Parathyroid adenoma (tissue), 2 donors: ENCODE measurements around the gene MAP2K5.

Experiments used
- H2AFZ ChIP-seq: fragments of 300-600 bp; sonication (generic); one replicate; pipeline ENCODE4 v1.7.0; 2017; ENCODE audit warnings: antibody characterized with exemption, mild to moderate bottlenecking
- H3K27ac ChIP-seq: fragments of 300-600 bp; sonication (generic); one replicate; pipeline ENCODE4 v1.7.0; 2017
- H3K27me3 ChIP-seq: fragments of 300-600 bp; sonication (generic); one replicate; pipeline ENCODE4 v1.7.0; 2017; ENCODE audit warnings: low read length; ENCODE audit not compliant: control insufficient read depth, insufficient read depth
- H3K36me3 ChIP-seq: fragments of 300-600 bp; sonication (generic); one replicate; pipeline ENCODE4 v1.7.0; 2017; ENCODE audit warnings: low read length; ENCODE audit not compliant: control insufficient read depth, insufficient read depth
- H3K4me1 ChIP-seq: fragments of 300-600 bp; sonication (generic); one replicate; pipeline ENCODE4 v1.7.0; 2017; ENCODE audit warnings: control low read depth
- H3K4me2 ChIP-seq: fragments of 300-600 bp; sonication (generic); one replicate; pipeline ENCODE4 v1.7.0; 2017; ENCODE audit warnings: low read length
- H3K4me3 ChIP-seq: fragments of 300-600 bp; sonication (generic); one replicate; pipeline ENCODE4 v1.7.0; 2017; ENCODE audit warnings: low read depth, low read length
- H3K79me2 ChIP-seq: fragments of 300-600 bp; sonication (generic); one replicate; pipeline ENCODE4 v1.7.0; 2017; ENCODE audit warnings: control low read depth
- H3K9ac ChIP-seq: fragments of 300-600 bp; sonication (generic); one replicate; pipeline ENCODE4 v1.7.0; 2017; ENCODE audit warnings: mild to moderate bottlenecking
- H3K9me3 ChIP-seq: fragments of 300-600 bp; sonication (generic); one replicate; pipeline ENCODE4 v1.7.0; 2017; ENCODE audit warnings: low read length; ENCODE audit not compliant: control insufficient read depth
- CTCF ChIP-seq: fragments of 300-600 bp; sonication (generic); IDR thresholded peaks from one replicate; pipeline ENCODE4 v1.7.0; 2017; ENCODE audit warnings: antibody characterized with exemption, mild to moderate bottlenecking
- donor health status: primary hyperparathyroidism.

The MAP2K5 gene

GRCh38 chr15:67774626-67775025 is 232.1 kb downstream of the MAP2K5 start:
- no peaks in the 10 kb centered on the region for H3K36me3 ChIP-seq
- no peak overlapping the region for H3K27ac ChIP-seq
- no peaks in the 10 kb centered on the region for H3K9me3 ChIP-seq
- no peak overlapping the region for H3K4me2 ChIP-seq
- H2AFZ ChIP-seq: no peak overlapping the region
- no peak for TF ChIP-seq CTCF
- no peaks in the 10 kb centered on the region for H3K4me1 ChIP-seq
- H3K79me2 ChIP-seq: no peaks in the 10 kb centered on the region
- H3K9ac ChIP-seq: no peak overlapping the region
- H3K27me3 ChIP-seq: no peaks in the 10 kb centered on the region
- no peak overlapping the region for H3K4me3 ChIP-seq

GRCh38 chr15:67775250-67775649 is 232.7 kb downstream of the MAP2K5 start:
- Histone ChIP-seq H3K27me3 (no peaks in the 10 kb centered on the region), H3K9ac (no peak overlapping the region), H3K4me1 (no peaks in the 10 kb centered on the region), H3K79me2 (no peaks in the 10 kb centered on the region), H3K36me3 (no peaks in the 10 kb centered on the region), H3K9me3 (no peaks in the 10 kb centered on the region), H3K4me3 (no peak overlapping the region), H3K4me2 (no peak overlapping the region), H3K27ac (no peak overlapping the region), H2AFZ (no peak overlapping the region)
- TF ChIP-seq CTCF: no peak

DNA sequence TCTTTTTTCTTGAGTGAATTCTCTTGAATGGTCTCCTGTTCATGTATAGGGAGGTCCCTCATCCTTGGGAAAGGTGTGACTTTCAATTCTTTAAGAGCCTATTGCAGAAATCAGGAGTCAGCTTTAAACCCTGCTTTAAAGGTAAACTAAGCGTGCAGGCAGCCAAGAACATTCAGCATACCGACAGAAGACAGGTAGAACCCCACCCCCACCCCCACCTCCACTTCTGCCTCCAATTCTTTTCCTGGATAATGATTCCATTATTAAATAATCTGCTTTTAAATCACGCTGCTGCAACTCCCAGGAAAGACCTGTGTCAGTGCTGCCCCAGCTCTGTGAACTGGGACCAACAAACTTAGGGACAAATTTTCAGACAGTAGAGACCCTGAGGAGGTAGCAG is 233.5 kb downstream of the MAP2K5 start:
- no peak overlapping the region for H2AFZ ChIP-seq
- no peak overlapping the region for H3K4me3 ChIP-seq
- no peak for TF ChIP-seq CTCF
- H3K27me3 ChIP-seq: no peaks in the 10 kb centered on the region
- H3K79me2 ChIP-seq: no peaks in the 10 kb centered on the region
- H3K9ac ChIP-seq: no peak overlapping the region
- H3K4me1 ChIP-seq: no peaks in the 10 kb centered on the region
- no peaks in the 10 kb centered on the region for H3K9me3 ChIP-seq
- H3K27ac ChIP-seq: no peak overlapping the region
- no peaks in the 10 kb centered on the region for H3K36me3 ChIP-seq
- H3K4me2 ChIP-seq: no peak overlapping the region

GRCh38 chr15:67776600-67776999 is 234.1 kb downstream of the MAP2K5 start:
- Histone ChIP-seq H2AFZ (no peak overlapping the region), H3K79me2 (no peaks in the 10 kb centered on the region), H3K36me3 (no peaks in the 10 kb centered on the region), H3K9me3 (no peaks in the 10 kb centered on the region), H3K27ac (no peak overlapping the region), H3K27me3 (no peaks in the 10 kb centered on the region), H3K4me2 (no peak overlapping the region), H3K4me3 (no peak overlapping the region), H3K9ac (no peak overlapping the region), H3K4me1 (no peaks in the 10 kb centered on the region)
- no peak for TF ChIP-seq CTCF

- Histone ChIP-seq H3K9me3 (no peaks in the 10 kb centered on the region), H3K9ac (no peak overlapping the region), H2AFZ (no peak overlapping the region), H3K27me3 (no peaks in the 10 kb centered on the region), H3K4me3 (no peak overlapping the region), H3K27ac (no peak overlapping the region), H3K36me3 (no peaks in the 10 kb centered on the region), H3K4me1 (no peaks in the 10 kb centered on the region), H3K79me2 (no peaks in the 10 kb centered on the region), H3K4me2 (no peak overlapping the region)
- TF ChIP-seq CTCF: no peak
Observed at GRCh38 chr15:67777071-67777470, 234.6 kb downstream of the MAP2K5 start.
